Stimulated activated CD8-positive, alpha-beta memory T cell treated with anti-CD3 and anti-CD28 coated beads, Interleukin-4, amount 100 ng/mL, for 1 hour (primary cell): ENCODE measurements around the gene CAMK1G.

ENCODE experiments used
- DNase-seq, 2 donors: peaks; one replicate each; pipeline ENCODE4 v3.0.0-alpha.2; 2020; ENCODE audit warnings: low read depth in 2 of 2, low spot score in 1 of 2

CAMK1G gene

GRCh38 chr1:209618756-209619420, 35.4 kb downstream of the CAMK1G start:
- no peak for DNase-seq

- no peak for DNase-seq
Measured at GRCh38 chr1:209619696-209620486, 36.4 kb downstream of the CAMK1G start.

GRCh38 chr1:209620487-209620884, 37.0 kb downstream of the CAMK1G start:
- no peak for DNase-seq

GRCh38 chr1:209621286-209621685, 37.8 kb downstream of the CAMK1G start:
- DNase-seq = no peak

- no peak for DNase-seq
Measured at GRCh38 chr1:209621741-209622655, 38.5 kb downstream of the CAMK1G start.

GRCh38 chr1:209622841-209623829, 39.6 kb downstream of the CAMK1G start:
- no peak for DNase-seq

GRCh38 chr1:209624558-209625549, 41.3 kb downstream of the CAMK1G start:
- no peak for DNase-seq

- DNase-seq = no peak
Measured at GRCh38 chr1:209625791-209626285, 42.3 kb downstream of the CAMK1G start.

- no peak for DNase-seq
Measured at GRCh38 chr1:209626346-209627026, 43.0 kb downstream of the CAMK1G start.

GRCh38 chr1:209627027-209627731, 43.7 kb downstream of the CAMK1G start:
- no peak for DNase-seq

- peak; percentile 54 to 57 for DNase-seq
Measured at GRCh38 chr1:209627732-209628196, 44.2 kb downstream of the CAMK1G start.

GRCh38 chr1:209628618-209629299, 45.2 kb downstream of the CAMK1G start:
- DNase-seq = no peak

GRCh38 chr1:209629621-209630382, 46.3 kb downstream of the CAMK1G start:
- no peak for DNase-seq

- no peak for DNase-seq
Measured at GRCh38 chr1:209630383-209631225, 47.1 kb downstream of the CAMK1G start.

GRCh38 chr1:209633335-209633997, 50.0 kb downstream of the CAMK1G start:
- DNase-seq = no peak
